Measurements from ENCODE around the gene KEAP1. TPM values are rescaled to one million over a fixed set of nuclear protein-coding genes. Genes with fewer than 3 reads are reported as not detected.

The KEAP1 gene
- total and polyA plus RNA-seq, 9 of the 15 experiments (the other 6 are each of a cell fraction or from before 2014, with no cell fraction given) = 2.1 to 95.6 (median 64.3) TPM

GRCh38 chr19:10525636-10526035 lies 22.5 kb upstream of the KEAP1 start (continued):
- TF ChIP-seq ZBTB40 (IDR thresholded peaks at IDR 0.05) (no peak), ZBTB40 (CRISPR knock-in tag; IDR thresholded peaks at IDR 0.05) (no peak), ZNF146 (CRISPR knock-in tag; IDR thresholded peaks at IDR 0.05; ENCODE audit: unreplicated experiment) (no peak), MCM2 (IDR thresholded peaks at IDR 0.05; ENCODE audit: low read depth) (no peak), ZBTB11 (CRISPR knock-in tag; IDR thresholded peaks at IDR 0.05) (no peak), FOSL1 (tag; conservative IDR thresholded peaks at IDR 0.05) (no peak), ZNF212 (CRISPR knock-in tag; IDR thresholded peaks at IDR 0.05) (no peak), ZNF785 (CRISPR knock-in tag; IDR thresholded peaks at IDR 0.05) (no peak)

Data from K562 (cell line).